HG03175 (cell line): Measurements from ENCODE around the gene DOCK9.

Experiments
- ATAC-seq: cut with Tn5 transposase; IDR thresholded peaks from one replicate; pipeline ENCODE4 v1.9.1; 2021; ENCODE audit warnings: mild to moderate bottlenecking, moderate library complexity; ENCODE audit not compliant: unreplicated experiment

The DOCK9 gene

GRCh38 chr13:98954313-98954712 is 23.6 kb downstream of the DOCK9 start:
- ATAC-seq, result no peak

- no peak for ATAC-seq
These were observed 26.6 kb downstream of the DOCK9 start for GRCh38 chr13:98951266-98951665.

- ATAC-seq, result no peak
These were observed 27.2 kb downstream of the DOCK9 start for GRCh38 chr13:98950705-98951104.

- ATAC-seq, result no peak
These were observed 29.9 kb downstream of the DOCK9 start for GRCh38 chr13:98947925-98948324.

GRCh38 chr13:98945863-98946605 is 31.8 kb downstream of the DOCK9 start:
- no peak for ATAC-seq

- no peak for ATAC-seq
These were observed 33.5 kb downstream of the DOCK9 start for GRCh38 chr13:98944336-98944735.

- no peak for ATAC-seq
These were observed 34.9 kb downstream of the DOCK9 start for GRCh38 chr13:98942997-98943396.

- no peak for ATAC-seq
These were observed 35.4 kb downstream of the DOCK9 start for GRCh38 chr13:98942485-98942884.

- no peak for ATAC-seq
These were observed 36.3 kb downstream of the DOCK9 start for GRCh38 chr13:98941536-98941935.

- no peak for ATAC-seq
These were observed 36.7 kb downstream of the DOCK9 start for GRCh38 chr13:98941126-98941525.

GRCh38 chr13:98940325-98941001 is 37.4 kb downstream of the DOCK9 start:
- ATAC-seq, result no peak

GRCh38 chr13:98939660-98940191 is 38.1 kb downstream of the DOCK9 start:
- no peak for ATAC-seq

- ATAC-seq, result no peak
These were observed 39.1 kb downstream of the DOCK9 start for GRCh38 chr13:98938801-98939200.

GRCh38 chr13:98937911-98938381 is 39.9 kb downstream of the DOCK9 start:
- no peak for ATAC-seq

- no peak for ATAC-seq
These were observed 43.6 kb downstream of the DOCK9 start for GRCh38 chr13:98934243-98934642.

GRCh38 chr13:98930151-98930591 is 47.7 kb downstream of the DOCK9 start:
- no peak for ATAC-seq

- ATAC-seq, result no peak
These were observed 49.6 kb downstream of the DOCK9 start for GRCh38 chr13:98927951-98928927.

GRCh38 chr13:98925949-98926348 is 51.9 kb downstream of the DOCK9 start:
- no peak for ATAC-seq

- no peak for ATAC-seq
These were observed 54.0 kb downstream of the DOCK9 start for GRCh38 chr13:98923641-98924397.

GRCh38 chr13:98922306-98922705 is 55.6 kb downstream of the DOCK9 start:
- ATAC-seq, result no peak
